CD4-positive, alpha-beta T cell treated with Interleukin-17A for 4 hours (primary cell): ENCODE data around the gene HSPB6.
"Not testable (repeated sequence)": the region's sequence is repeated elsewhere in the genome, so short reads cannot be mapped to it uniquely, and the experiment has no call there.

Experiments used
- DNase-seq: peaks from one replicate; pipeline ENCODE4 v3.0.0-alpha.2; 2020; ENCODE audit warnings: mixed read lengths

Gene HSPB6

DNA sequence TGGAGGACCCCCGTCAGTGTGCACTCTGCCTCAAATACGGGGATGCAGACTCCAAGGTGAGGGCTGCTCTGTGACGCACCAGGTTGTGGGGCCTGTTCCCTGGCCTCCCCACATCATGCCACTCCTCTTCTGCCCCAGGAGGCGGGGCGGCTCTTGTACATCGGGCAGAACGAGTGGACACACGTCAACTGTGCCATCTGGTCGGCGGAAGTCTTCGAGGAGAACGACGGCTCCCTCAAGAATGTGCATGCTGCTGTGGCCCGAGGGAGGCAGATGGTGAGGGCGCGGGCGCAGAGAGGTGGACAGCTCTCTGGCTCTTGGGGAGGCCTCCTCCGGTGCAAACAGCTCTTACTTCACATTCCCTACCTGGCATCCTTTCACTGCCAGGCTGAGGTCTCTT lies 27.8 kb downstream of the HSPB6 start:
- no peak for DNase-seq

DNA sequence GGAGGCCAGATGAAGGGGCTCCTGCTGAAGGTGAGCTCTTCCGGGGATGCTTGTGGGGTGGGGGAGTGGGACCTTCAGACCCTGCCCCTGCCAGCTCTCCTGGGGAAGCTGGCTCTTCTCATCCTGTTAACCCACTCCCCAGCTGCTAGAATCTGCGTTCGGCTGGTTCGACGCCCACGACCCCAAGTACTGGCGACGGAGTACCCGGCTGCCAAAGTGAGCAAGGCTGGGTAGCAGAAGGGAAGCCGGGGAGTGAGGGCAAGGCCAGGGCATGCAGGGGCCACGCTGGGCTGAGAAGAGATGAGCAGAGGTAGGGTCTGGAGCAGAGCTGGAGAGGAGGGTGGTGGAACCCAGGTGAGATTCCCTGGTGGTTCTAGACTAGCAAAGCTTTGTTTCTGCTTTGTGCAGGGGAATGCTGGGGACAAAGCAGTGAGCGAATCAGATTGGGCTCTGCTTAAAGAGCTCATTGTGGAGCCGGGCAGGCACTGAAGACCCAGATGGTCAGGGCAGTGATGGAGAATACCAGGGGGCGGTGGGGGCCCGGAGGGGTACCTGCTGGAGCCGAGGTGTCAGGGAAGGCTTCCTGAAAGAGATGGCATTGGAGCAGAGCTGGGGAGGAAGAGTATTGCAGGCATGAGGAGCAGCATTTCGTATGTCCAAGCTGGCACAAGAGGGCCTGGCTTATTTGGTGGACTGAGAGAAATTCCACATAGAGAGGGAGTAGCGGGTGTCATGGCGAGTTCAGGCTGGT lies 28.7 kb downstream of the HSPB6 start:
- DNase-seq: no peak

DNA sequence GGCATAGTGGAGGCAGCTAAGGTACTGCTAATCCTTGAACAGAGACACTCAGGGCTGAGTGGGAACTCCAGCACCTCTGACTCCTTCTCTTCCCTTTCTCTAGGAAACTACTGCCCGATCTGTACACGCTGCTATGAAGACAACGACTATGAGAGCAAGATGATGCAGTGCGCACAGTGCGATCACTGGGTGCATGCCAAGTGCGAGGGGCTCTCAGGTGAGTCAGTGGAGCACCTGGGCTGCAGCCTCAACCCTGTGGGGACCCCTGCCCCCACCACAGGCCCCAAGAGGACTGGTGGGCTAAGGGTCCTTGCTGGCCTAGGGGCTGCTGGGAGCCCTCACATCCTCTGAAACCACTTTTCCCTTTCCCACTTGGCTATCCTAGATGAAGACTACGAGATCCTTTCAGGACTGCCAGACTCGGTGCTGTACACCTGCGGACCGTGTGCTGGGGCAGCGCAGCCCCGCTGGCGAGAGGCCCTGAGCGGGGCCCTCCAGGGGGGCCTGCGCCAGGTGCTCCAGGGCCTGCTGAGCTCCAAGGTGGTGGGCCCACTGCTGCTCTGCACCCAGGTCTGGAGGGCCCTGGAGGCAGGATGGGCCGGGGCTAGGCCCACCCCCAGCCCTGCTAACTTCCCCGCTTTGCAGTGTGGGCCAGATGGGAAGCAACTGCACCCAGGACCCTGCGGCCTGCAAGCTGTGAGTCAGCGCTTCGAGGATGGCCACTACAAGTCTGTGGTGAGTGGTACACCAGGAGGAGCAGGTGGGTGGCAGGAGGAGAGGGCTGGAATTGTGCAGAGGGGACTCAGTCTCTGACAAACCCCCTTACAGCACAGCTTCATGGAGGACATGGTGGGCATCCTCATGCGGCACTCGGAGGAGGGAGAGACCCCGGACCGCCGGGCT lies 29.5 kb downstream of the HSPB6 start:
- no peak for DNase-seq

DNA sequence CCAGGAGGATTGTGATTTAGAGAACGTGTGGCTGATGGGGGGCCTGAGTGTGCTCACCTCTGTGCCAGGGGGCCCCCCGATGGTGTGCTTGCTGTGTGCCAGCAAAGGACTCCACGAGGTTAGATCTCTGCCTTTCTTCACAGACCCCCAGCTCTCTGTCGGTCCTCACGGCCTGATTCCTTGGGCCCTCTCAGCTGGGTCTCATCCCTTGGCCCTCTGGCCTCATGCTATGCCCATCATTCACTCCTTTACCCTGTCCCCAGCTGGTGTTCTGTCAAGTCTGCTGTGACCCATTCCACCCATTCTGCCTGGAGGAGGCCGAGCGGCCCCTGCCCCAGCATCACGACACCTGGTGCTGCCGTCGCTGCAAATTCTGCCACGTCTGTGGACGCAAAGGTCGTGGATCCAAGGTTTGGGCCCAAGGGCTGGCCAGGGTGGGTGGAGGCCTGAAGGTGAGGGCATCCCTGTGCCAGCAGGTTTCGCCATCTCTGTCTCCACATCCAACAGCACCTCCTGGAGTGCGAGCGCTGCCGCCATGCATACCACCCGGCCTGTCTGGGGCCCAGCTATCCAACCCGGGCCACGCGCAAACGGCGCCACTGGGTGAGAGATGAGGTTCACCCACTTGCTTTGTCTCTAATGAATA lies 31.5 kb downstream of the HSPB6 start:
- DNase-seq: no peak

DNA sequence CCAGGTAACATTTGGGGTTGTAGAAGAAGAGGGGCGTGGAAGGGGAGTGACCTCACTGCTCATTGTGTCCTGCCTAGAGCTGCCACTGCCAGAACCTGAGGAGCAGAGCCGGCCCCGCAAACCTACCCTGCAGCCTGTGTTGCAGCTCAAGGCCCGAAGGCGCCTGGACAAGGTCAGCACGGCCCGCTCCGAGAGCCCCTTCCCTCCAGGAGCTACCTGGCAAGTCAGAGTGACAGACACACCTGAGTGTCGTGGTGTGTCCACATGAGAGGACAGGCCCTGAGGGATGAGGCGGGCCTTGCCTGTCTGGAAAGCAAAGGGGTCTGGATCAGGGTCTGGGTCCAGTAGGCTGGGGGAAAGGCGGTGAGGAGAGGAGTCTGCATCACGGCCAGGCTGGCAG lies 32.3 kb downstream of the HSPB6 start:
- no peak for DNase-seq

DNA sequence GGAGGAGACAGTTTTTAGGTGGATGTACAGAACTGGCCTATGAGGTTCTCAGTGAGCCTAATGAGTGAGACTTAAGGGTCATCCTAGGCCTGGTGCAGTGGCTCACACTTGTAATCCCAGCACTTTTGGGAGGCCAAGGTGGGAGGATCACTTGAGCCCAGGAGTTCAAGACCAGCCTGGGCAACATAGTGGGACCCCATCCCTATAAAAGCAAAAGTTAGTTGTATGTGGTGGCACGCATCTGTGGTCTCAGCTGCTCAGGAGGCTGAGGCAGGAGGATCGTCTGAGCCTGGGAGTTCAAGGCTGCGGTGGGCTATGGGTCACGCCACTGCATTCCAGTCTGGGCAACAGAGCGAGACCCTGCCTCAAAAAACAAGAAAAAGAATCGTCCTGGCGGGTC lies 32.7 kb downstream of the HSPB6 start:
- DNase-seq: not testable (repeated sequence)

DNA sequence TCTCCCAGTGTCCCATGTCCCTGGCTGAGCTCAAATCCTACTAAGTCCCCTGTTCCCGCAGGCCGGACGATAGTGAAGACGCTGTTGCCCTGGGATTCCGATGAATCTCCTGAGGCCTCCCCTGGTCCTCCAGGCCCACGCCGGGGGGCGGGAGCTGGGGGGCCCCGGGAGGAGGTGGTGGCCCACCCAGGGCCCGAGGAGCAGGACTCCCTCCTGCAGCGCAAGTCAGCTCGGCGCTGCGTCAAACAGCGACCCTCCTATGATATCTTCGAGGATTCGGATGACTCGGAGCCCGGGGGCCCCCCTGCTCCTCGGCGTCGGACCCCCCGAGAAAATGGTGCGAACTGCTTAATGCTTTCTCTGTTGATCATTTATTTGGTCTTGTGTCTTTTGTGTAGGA lies 33.2 kb downstream of the HSPB6 start:
- DNase-seq: no peak

DNA sequence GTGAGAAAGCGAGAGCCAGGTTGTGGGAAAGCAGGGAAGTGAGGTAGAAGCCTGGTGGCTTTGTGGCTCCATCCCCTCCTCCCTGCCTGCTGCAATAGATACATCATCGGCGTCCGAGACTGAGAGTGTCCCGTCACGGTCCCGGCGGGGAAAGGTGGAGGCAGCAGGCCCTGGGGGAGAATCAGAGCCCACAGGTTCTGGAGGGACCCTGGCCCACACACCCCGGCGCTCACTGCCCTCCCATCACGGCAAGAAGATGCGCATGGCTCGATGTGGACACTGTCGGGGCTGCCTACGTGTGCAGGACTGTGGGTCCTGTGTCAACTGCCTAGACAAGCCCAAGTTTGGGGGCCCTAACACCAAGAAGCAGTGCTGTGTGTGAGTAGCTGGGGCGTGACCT lies 33.9 kb downstream of the HSPB6 start:
- DNase-seq: no peak

DNA sequence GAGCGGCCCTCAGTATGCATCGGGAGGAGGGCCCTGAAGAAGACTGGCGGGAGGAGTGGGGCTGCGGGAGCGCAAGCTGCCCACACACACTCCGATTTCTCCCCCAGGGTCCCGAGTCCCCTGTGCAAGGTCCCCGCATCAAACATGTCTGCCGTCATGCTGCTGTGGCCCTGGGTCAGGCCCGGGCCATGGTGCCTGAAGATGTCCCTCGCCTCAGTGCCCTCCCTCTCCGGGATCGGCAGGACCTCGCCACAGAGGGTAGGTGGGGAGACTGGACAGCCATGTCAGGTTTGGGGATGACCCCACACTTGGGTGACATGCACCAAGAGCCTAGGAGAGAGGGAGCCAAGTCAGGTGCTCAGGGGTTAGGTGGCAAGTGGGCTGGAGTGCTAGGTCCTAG lies 34.4 kb downstream of the HSPB6 start:
- no peak for DNase-seq

DNA sequence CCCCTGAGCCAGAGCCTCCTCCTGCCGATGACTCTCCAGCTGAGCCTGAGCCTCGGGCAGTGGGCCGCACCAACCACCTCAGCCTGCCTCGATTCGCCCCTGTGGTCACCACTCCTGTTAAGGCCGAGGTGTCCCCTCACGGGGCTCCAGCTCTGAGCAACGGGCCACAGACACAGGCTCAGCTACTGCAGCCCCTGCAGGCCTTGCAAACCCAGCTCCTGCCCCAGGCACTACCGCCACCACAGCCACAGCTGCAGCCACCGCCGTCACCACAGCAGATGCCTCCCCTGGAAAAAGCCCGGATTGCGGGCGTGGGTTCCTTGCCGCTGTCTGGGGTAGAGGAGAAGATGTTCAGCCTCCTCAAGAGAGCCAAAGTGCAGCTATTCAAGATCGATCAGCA lies 35.5 kb downstream of the HSPB6 start:
- no peak for DNase-seq

DNA sequence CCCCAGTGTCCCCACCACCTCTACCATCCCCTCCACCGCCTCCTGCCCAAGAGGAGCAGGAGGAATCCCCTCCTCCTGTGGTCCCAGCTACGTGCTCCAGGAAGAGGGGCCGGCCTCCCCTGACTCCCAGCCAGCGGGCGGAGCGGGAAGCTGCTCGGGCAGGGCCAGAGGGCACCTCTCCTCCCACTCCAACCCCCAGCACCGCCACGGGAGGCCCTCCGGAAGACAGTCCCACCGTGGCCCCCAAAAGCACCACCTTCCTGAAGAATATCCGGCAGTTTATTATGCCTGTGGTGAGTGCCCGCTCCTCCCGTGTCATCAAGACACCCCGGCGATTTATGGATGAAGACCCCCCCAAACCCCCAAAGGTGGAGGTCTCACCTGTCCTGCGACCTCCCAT lies 36.2 kb downstream of the HSPB6 start:
- no peak for DNase-seq

DNA sequence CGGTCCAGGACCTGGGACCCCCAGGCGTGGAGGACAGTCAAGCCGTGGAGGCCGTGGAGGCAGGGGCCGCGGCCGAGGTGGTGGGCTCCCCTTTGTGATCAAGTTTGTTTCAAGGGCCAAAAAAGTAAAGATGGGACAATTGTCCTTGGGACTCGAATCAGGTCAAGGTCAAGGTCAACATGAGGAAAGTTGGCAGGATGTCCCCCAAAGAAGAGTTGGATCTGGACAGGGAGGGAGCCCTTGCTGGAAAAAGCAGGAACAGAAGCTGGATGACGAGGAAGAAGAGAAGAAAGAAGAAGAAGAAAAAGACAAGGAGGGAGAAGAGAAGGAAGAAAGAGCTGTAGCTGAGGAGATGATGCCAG lies 36.7 kb downstream of the HSPB6 start:
- DNase-seq: no peak

DNA sequence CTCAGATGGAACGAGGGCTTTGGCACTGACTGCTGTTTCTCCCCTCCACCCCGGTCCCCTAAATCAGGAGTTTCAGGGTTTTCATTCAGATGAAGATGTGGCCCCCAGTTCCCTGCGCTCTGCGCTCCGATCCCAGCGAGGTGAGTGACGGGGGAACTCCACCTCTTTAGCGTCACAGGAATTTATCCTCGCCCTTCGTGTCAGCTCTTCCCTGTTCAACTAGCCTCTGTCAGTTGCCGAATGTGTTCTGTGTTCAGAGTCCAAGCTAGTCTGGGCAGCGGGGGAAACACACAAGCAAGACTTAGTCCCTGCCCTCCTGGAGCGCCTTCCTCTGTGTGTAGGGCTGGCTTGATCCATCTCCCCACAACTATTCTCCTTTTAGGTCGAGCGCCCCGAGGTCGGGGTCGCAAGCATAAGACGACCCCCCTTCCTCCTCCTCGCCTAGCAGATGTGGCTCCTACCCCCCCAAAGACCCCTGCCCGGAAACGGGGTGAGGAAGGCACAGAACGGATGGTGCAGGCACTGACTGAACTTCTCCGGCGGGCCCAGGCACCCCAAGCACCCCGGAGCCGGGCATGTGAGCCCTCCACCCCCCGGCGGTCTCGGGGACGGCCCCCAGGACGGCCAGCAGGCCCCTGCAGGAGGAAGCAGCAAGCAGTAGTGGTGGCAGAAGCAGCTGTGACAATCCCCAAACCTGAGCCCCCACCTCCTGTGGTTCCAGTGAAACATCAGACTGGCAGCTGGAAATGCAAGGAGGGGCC lies 37.2 kb downstream of the HSPB6 start:
- DNase-seq: no peak

DNA sequence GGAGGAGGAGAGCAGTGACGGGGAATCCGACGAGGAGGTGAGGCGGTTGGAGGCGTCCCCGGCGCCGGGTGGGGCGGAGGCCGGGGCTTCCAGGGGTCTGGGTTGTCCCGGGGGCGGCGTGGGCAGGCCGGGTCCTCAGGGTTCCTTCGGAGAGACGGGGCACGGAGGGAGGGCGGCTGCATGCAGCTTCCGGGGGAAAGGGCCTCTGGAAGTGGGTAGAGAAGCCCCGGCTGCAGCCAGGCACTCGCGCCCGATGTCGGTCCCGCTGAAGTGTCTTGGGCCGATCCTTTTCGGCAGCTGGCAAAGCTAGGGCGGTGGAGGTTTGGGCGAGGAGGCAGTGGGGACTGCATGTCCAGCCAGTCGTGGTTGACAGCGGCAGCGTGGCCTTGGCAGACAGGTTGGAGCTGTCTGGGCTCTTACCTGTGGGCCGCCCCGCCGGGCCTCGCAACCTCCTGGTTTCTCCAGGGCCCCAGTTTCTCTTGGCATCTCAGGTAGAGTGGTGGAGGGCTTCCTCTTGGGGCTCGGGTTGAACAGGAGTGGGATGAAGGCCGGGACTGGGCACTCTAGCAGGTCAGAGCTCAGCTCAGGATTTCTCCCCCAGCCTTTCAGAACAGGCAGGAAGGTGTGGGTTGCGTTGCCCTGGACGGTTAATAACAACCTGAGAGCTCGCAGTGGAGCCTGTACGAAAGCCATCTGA lies 38.3 kb downstream of the HSPB6 start:
- DNase-seq: peak; percentile 55

DNA sequence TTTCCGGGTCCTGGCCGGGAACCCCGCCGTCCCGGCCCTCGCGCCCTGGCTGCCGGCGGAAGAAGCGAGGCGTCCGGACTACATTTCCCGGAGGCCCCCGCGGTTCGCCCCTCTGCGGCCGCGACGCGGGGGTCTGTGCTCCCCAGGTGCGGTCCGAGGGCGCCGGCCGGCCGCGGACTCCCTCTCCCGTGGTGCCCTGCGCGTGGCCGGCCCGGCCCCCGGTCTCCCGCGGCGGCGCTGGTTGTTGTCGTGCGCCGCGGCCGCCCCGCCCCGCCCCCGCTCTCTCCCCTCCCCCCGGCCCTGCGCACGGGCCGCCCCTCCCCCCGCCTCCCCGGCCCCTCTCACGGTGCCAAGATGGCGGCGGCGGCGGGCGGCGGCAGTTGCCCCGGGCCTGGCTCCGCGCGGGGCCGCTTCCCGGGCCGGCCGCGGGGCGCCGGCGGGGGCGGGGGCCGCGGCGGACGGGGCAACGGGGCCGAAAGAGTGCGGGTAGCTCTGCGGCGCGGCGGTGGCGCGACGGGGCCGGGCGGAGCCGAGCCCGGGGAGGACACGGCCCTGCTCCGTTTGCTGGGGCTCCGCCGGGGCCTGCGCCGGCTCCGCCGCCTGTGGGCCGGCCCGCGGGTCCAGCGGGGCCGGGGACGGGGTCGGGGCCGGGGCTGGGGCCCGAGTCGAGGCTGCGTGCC lies 39.0 kb downstream of the HSPB6 start, which contains the start of gene KMT2B:
Gene KMT2B, plus strand, starts transcription at position 339 of the 680 bp plus-strand sequence. Its CDS starts 16 bp downstream, at position 355.
- no peak for DNase-seq

DNA sequence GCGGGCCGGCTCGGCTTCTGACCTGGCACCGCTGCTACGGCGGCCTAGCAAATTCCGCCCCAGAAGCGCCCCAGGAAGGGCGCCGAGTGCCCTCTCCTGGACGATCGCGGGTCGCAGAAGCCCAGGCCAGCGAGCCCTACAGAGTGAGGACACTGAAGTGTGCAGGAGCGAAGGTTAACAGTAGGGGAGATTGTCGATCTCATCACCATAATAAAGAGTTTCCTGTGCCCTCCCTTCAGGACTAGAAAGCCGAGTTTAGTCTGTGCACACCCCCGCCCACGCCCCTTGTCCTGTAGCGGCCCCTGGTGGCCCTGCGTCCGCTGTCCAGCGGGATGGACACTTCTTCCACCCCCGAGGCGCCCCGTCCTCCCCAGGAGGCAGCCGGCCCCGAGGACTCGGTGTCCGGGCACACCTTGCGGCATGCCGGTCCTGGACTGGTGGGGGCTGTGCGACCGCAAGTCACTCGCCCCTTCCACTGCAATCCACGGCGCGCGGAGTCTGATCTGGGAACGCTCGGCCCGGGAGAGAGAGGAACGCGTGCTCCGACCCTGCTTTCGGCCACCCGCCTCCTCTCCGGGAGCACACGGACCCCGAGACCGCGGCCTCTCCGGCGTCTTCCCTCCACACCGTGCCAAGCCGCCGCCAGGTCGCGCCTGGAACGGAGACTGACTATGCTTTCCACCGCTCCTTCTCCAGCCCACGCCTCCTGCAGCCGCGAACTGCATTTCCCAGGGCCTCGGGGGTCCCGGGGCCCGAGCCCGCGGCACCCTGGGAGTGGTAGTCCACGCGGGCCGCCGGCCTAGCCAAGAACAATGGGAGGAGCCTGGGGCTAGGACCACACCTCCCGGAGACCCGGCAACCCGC lies 39.8 kb downstream of the HSPB6 start:
- peak; percentile 98 for DNase-seq

DNA sequence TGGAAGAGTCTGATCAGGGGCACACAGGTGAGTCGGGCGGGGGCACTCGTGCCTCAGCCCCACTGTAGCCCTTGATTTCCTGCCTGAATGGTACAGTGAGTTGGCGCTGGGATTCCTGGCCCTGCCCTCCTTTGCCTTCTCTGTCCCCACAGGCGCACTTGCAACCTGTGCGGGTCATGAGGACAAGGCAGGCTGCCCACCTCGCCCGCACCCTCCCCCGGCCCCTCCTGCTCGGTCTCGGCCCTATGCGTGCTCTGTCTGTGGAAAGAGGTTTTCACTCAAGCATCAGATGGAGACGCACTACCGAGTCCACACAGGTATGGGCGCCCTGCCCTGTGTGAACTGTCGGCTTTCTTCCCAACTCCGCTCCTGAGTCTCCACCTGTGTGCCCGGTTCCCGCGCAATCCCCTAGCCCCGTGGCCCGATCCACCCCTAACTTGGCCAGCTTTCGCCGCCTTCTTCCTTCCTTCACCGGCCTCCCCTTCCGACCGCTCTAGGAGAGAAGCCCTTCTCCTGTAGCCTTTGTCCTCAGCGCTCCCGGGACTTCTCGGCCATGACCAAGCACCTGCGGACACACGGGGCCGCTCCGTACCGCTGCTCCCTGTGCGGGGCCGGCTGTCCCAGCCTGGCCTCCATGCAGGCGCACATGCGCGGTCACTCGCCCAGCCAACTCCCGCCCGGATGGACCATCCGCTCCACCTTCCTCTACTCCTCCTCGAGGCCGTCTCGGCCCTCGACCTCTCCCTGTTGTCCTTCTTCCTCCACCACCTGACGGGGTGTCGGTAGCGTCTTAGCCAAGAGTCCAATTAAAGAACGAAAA lies 40.6 kb downstream of the HSPB6 start:
- DNase-seq: peak; percentile 37

DNA sequence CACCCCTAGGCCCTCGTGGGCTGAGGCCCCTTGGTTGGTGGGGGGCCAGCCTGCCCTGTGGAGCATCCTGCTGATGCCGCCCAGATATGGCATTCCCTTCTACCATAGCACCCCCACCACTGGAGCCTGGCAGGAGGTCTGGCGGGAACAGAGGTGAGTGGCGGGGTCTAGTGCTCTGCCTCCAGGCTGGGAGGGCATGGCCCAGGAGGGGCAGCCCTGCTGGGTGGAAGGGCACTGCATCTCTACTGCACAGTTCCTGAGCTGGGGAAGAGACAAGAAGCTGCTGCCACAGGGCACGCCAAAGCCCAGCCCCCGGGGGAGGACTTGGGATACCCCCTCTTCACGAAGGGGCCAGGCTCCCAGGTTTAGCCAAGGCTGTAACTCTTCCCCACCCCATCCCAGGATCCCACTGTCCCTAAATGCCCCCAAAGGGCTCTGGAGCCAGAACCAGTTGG lies 41.4 kb downstream of the HSPB6 start:
- DNase-seq: no peak

DNA sequence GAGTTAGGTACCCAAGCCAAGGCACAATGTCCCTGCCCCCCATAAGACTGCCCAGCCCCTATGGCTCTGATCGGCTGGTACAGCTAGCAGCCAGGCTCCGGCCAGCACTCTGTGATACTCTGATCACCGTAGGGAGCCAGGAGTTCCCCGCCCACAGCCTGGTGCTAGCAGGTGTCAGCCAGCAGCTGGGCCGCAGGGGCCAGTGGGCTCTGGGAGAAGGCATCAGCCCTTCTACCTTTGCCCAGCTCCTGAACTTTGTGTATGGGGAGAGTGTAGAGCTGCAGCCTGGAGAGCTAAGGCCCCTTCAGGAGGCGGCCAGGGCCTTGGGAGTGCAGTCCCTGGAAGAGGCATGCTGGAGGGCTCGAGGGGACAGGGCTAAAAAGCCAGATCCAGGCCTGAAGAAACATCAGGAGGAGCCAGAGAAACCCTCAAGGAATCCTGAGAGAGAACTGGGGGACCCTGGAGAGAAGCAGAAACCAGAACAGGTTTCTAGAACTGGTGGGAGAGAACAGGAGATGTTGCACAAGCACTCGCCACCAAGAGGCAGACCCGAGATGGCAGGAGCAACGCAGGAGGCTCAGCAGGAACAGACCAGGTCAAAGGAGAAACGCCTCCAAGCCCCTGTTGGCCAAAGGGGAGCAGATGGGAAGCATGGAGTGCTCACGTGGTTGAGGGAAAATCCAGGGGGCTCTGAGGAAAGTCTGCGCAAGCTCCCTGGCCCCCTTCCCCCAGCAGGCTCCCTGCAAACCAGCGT lies 42.1 kb downstream of the HSPB6 start:
- no peak for DNase-seq
